GM12875 (cell line): ENCODE results near the gene RANGRF.

Experiments
- H3K4me3 ChIP-seq: one replicate; pipeline ENCODE4 v1.5.1; 2011; ENCODE audit warnings: low read depth, low read length, control low read depth
- TF ChIP-seq, protein P1 (sequence below): IDR thresholded peaks from 2 replicates; pipeline ENCODE4 v1.5.1; 2011; ENCODE audit warnings: low read depth, mild to moderate bottlenecking, control low read depth, inconsistent platforms, low read length, moderate library complexity, borderline replicate concordance; ENCODE audit not compliant: insufficient read depth

Gene RANGRF

DNA sequence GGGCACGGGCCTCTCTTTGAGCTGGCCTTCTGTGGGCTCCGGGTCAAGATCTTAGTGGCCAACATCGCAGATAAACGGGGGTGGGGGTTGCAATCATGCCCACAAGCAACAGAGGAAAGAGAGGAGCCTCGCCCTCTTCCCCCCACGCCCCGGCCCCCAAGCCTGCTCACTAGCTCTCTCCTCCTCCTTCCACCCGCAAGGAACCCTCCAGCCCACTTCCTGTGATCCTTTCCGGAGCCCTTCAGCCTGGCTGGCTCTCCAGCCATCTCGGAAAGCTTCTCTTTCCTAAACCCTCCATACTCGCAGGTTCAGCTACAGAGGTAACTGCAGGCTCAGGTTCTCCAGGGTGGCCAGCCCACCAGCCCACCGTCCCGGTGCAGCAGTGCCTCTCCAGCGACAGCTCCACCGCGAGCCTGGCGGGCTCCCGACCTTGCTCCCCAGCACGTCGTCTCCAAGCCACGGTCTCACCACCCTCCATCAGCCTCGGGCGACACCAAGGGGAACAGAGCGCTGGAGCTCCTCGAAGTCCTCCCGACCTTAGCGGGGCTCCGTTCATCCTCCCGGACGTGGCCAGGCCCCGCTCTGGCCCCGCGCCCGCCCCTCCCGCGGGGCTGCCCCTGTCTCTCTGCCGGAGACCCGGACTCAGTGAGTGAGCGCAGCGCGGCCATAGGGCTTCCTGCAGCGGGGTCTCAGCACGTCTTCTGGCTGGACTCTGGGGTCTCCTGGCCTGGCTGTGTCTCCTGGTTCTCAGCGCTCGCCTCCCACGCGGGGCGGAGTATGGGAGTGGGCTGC, 38.2 kb downstream of the RANGRF start:
- TF ChIP-seq, protein P1, sequence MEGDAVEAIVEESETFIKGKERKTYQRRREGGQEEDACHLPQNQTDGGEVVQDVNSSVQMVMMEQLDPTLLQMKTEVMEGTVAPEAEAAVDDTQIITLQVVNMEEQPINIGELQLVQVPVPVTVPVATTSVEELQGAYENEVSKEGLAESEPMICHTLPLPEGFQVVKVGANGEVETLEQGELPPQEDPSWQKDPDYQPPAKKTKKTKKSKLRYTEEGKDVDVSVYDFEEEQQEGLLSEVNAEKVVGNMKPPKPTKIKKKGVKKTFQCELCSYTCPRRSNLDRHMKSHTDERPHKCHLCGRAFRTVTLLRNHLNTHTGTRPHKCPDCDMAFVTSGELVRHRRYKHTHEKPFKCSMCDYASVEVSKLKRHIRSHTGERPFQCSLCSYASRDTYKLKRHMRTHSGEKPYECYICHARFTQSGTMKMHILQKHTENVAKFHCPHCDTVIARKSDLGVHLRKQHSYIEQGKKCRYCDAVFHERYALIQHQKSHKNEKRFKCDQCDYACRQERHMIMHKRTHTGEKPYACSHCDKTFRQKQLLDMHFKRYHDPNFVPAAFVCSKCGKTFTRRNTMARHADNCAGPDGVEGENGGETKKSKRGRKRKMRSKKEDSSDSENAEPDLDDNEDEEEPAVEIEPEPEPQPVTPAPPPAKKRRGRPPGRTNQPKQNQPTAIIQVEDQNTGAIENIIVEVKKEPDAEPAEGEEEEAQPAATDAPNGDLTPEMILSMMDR, result no peak
- H3K4me3 ChIP-seq, result peak overlapping the region; percentile 11

DNA sequence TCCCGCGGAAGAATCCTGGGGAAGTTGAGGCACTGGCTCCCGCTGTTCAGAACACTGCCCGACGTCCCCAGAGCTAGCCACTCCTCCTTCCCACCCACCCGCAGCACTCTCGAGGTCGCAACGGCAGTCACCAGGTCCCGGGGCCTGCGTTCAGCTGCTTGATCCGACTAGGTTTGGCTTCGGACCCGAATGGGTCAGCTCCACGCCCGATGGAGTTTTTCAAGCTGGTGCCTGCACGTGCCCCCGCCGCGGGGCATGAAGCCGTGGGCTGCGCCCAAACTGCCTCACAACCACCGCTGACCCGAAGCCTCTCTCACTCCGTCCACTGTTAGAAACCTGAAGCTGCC, 38.8 kb downstream of the RANGRF start:
- no peak overlapping the region for H3K4me3 ChIP-seq

DNA sequence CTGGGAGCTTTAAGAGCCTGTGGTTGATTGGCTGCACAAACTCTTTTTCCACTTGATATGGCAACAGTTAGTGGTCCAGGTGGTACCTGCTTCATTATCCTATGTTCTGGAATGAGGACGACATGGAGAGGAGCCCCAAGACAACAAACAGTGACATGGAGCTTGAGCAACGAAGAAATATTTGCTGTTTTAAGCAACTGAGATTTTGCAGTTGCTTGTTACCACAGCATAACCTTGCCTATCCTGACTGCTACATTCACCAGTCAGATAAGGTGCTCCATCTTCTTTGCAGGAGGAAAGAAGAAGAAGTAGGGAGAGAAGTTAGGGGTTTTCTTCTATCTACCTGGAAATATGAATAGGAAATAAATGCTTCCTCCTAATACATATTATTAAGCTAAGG, 43.7 kb downstream of the RANGRF start:
- TF ChIP-seq, protein P1, result no peak

More for the DNA sequence above, 38.8 kb downstream of the RANGRF start:
- TF ChIP-seq, protein P1, result no peak

DNA sequence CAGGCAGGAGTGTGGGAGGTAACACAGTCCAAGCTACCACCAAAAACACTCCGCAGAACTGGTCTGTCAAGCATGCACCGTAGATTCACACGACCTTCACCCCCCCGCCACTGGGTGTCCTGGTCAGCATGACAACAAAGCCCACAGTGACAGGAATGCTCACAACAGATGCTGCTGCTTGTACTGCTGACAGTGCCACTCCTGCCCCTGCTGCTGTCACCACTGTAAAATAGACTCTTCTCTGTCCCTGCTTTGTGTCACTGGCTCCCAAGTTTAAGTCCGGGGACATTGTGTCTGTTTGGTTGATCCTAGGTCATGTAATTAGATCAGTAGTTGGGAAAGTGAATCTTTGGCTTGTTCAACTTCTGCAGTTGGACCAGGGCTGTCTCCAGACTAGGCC, 44.2 kb downstream of the RANGRF start:
- no peak overlapping the region for H3K4me3 ChIP-seq
- TF ChIP-seq, protein P1, result no peak

More for the DNA sequence above, 43.7 kb downstream of the RANGRF start:
- H3K4me3 ChIP-seq, result no peak overlapping the region

DNA sequence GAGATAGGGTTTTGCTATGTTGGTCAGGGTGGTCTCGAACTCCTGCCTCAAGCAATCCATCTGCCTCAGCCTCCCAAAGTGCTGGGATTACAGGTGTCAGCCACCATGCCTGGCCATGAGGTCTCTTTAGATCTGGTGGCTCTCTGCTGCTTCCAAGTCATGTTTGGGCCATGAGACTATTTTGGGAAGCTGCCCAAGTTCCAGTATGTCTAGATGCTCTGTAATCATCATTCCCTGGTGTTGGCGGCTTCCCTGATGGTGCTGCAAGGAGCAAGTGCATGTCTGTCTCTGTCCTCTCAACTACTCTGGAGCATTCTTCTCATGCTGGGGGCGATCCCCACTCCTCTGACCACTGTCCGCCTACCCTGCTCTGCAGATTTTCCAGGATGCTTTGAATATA, 44.8 kb downstream of the RANGRF start:
- no peak overlapping the region for H3K4me3 ChIP-seq
- TF ChIP-seq, protein P1, result no peak

DNA sequence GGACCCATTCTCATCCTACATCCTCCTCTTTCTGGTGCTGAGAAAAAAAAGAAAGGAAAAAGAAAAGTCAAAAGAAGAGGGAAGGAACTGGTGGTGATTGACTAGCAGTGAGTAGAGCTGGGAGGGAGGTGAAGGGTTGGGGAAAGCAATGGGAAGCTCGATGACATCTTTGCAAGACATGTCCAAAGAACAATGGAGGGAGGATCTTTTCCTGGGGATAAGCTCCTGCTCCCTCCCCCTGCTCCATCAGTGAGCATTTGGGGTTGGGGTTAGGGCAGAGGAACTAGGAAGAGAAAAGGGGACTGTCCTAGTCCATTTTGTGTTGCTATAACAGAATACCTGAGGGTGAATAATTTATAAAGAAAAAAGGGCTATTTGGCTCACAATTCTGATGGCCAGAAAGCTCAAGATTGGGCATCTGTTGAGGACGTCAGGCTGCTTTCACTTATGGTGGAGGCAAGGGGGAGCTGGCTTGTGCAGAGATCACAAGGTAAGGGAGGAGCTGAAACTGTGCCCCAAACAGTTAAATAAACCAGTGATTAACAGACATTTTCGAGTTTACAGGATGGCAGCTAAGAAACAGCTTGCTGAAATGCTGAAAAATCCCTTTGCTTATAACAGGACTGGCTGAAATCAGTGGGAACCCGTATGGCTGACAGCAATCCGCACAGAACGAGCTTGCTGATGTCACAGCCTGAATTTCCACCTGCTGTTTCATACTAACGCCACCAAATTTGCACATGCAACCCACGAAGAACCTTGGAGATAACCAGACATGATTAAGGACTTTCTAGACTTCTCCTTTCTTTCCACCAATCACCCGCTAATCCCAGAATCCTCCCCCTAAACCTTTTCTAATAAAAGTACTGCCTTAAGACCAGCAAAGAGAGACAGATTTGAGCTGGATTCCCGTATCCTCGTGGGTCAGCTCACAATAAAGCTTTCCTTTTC, 49.6 kb downstream of the RANGRF start:
- TF ChIP-seq, protein P1, result no peak
- H3K4me3 ChIP-seq, result no peak overlapping the region

DNA sequence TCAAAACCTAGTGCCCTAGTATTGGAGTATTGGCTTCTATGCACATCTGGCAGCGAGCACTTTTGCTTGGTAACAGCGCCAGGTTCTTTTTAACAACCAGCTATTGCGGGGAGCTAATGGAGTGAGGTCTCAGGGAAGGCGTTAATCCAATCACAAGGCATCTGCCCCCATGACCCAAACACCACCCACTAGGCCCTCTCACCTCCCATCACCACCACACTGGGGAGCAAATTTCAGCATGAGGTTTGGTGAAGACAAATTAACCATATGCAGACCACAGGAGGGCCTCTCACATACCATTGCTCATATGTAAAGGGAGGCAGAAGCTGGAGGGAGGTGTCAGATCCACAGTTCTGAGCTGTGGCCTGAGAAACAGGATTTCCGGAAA, 50.3 kb downstream of the RANGRF start:
- no peak overlapping the region for H3K4me3 ChIP-seq
- TF ChIP-seq, protein P1, result no peak
